ENCODE results near the gene SNED1.

Gene SNED1

DNA sequence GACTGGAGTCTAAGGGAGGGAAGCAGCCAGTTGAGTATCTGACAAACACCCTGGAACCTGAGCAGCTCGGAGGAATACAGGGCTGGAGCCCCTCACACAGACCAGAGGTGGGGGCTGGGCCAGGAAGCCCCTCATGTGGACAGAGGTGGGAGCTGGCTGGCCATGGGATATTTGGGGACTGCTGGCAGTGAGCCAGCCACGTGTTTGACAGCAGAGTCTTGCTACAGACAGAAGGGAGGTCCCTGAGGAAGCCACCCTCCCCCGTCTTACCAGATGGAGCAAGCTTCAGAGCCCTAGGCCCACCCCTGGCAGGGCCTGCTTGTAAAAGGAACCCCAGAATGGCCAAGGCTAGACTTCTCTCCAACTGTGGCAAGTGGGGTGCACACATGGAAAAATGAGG, 107.2 kb downstream of the SNED1 start:
- H3K27me3 ChIP-seq (ENCODE audit: control insufficient read depth, low read length): no peaks in the 10 kb centered on the region
- no peak overlapping the region for H3K27ac ChIP-seq (ENCODE audit: low read depth, low read length)
- no peak for TF ChIP-seq EZH2phosphoT487 (IDR thresholded peaks at IDR 0.05; ENCODE audit: borderline replicate concordance, low read length)
- TF ChIP-seq, protein P1, sequence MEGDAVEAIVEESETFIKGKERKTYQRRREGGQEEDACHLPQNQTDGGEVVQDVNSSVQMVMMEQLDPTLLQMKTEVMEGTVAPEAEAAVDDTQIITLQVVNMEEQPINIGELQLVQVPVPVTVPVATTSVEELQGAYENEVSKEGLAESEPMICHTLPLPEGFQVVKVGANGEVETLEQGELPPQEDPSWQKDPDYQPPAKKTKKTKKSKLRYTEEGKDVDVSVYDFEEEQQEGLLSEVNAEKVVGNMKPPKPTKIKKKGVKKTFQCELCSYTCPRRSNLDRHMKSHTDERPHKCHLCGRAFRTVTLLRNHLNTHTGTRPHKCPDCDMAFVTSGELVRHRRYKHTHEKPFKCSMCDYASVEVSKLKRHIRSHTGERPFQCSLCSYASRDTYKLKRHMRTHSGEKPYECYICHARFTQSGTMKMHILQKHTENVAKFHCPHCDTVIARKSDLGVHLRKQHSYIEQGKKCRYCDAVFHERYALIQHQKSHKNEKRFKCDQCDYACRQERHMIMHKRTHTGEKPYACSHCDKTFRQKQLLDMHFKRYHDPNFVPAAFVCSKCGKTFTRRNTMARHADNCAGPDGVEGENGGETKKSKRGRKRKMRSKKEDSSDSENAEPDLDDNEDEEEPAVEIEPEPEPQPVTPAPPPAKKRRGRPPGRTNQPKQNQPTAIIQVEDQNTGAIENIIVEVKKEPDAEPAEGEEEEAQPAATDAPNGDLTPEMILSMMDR (IDR thresholded peaks at IDR 0.05; ENCODE audit: low read depth, low read length, poor library complexity, severe bottlenecking): no peak
- no peaks in the 10 kb centered on the region for H3K9me2 ChIP-seq (replicated peaks; ENCODE audit: control insufficient read depth, low read length)
- H3K79me2 ChIP-seq (ENCODE audit: control insufficient read depth, low read length): peaks cover 29% of the 10 kb centered on the region
- no peaks in the 10 kb centered on the region for H3K9me3 ChIP-seq (ENCODE audit: control insufficient read depth, insufficient read depth, low read length)
- peaks cover 2% of the 10 kb centered on the region; the same call in 1 of the 2 replicates for H3F3A ChIP-seq (ENCODE audit: control insufficient read depth, insufficient read depth)
- peaks cover 26% of the 10 kb centered on the region for H3K36me3 ChIP-seq (ENCODE audit: control insufficient read depth, low read length)
- H3K4me1 ChIP-seq (ENCODE audit: control insufficient read depth, low read length): peaks cover 28% of the 10 kb centered on the region
- no peak overlapping the region for H3K4me3 ChIP-seq (ENCODE audit: low read length)
- H4K20me1 ChIP-seq (ENCODE audit: control insufficient read depth, insufficient read depth, low read depth, low read length): peaks cover 4% of the 10 kb centered on the region
- H3K4me2 ChIP-seq (ENCODE audit: low read length): no peak overlapping the region

GRCh38 chr2:241107031-241107783, 108.8 kb downstream of the SNED1 start:
- Histone ChIP-seq H3K4me3 (ENCODE audit: low read length) (no peak overlapping the region), H4K20me1 (ENCODE audit: control insufficient read depth, insufficient read depth, low read depth, low read length) (no peaks in the 10 kb centered on the region), H3K4me2 (ENCODE audit: low read length) (no peak overlapping the region), H3K27ac (ENCODE audit: low read depth, low read length) (no peak overlapping the region), H3K4me1 (ENCODE audit: control insufficient read depth, low read length) (peaks cover 29% of the 10 kb centered on the region), H3K36me3 (ENCODE audit: control insufficient read depth, low read length) (peaks cover 20% of the 10 kb centered on the region), H3K9me3 (ENCODE audit: control insufficient read depth, insufficient read depth, low read length) (no peaks in the 10 kb centered on the region), H3K9me2 (replicated peaks; ENCODE audit: control insufficient read depth, low read length) (no peaks in the 10 kb centered on the region), H3K79me2 (ENCODE audit: control insufficient read depth, low read length) (peaks cover 14% of the 10 kb centered on the region), H3K27me3 (ENCODE audit: control insufficient read depth, low read length) (no peaks in the 10 kb centered on the region), H3F3A (ENCODE audit: control insufficient read depth, insufficient read depth) (peaks cover 2% of the 10 kb centered on the region; the same call in 1 of the 2 replicates)
- TF ChIP-seq, protein P1 (IDR thresholded peaks at IDR 0.05; ENCODE audit: low read depth, low read length, poor library complexity, severe bottlenecking): no peak
- TF ChIP-seq EZH2phosphoT487 (IDR thresholded peaks at IDR 0.05; ENCODE audit: borderline replicate concordance, low read length): no peak

GRCh38 chr2:241108271-241109209, 110.1 kb downstream of the SNED1 start:
- peaks cover 1% of the 10 kb centered on the region for H3K79me2 ChIP-seq (ENCODE audit: control insufficient read depth, low read length)
- no peak for TF ChIP-seq EZH2phosphoT487 (IDR thresholded peaks at IDR 0.05; ENCODE audit: borderline replicate concordance, low read length)
- TF ChIP-seq, protein P1 (IDR thresholded peaks at IDR 0.05; ENCODE audit: low read depth, low read length, poor library complexity, severe bottlenecking): no peak
- H3K4me3 ChIP-seq (ENCODE audit: low read length): no peak overlapping the region
- no peaks in the 10 kb centered on the region for H3K27me3 ChIP-seq (ENCODE audit: control insufficient read depth, low read length)
- peaks cover 22% of the 10 kb centered on the region for H3K4me1 ChIP-seq (ENCODE audit: control insufficient read depth, low read length)
- H3K9me2 ChIP-seq (replicated peaks; ENCODE audit: control insufficient read depth, low read length): no peaks in the 10 kb centered on the region
- H4K20me1 ChIP-seq (ENCODE audit: control insufficient read depth, insufficient read depth, low read depth, low read length): no peaks in the 10 kb centered on the region
- no peaks in the 10 kb centered on the region for H3F3A ChIP-seq (ENCODE audit: control insufficient read depth, insufficient read depth)
- H3K27ac ChIP-seq (ENCODE audit: low read depth, low read length): no peak overlapping the region
- no peak overlapping the region for H3K4me2 ChIP-seq (ENCODE audit: low read length)
- H3K36me3 ChIP-seq (ENCODE audit: control insufficient read depth, low read length): peaks cover 25% of the 10 kb centered on the region
- H3K9me3 ChIP-seq (ENCODE audit: control insufficient read depth, insufficient read depth, low read length): no peaks in the 10 kb centered on the region

Data from DOHH2 (cell line).